Upper lobe of right lung (tissue), 1 donor: Measurements from ENCODE around the gene MSN. TPM values are rescaled to one million over a fixed set of nuclear protein-coding genes. Genes with fewer than 3 reads are reported as not detected.
"Not testable (repeated sequence)": the region's sequence is repeated elsewhere in the genome, so short reads cannot be mapped to it uniquely, and the experiment has no call there.

ENCODE experiments used
- ATAC-seq: fragments of 200-7000 bp; cut with Tn5 transposase; one replicate; pipeline ENCODE4 v1.9.1; 2020; ENCODE audit warnings: mild to moderate bottlenecking, moderate library complexity
- DNase-seq: peaks from one replicate; pipeline ENCODE4 v3.0.0-alpha.2; 2020
- H3K27ac ChIP-seq: fragments of 200-600 bp; one replicate; pipeline ENCODE4 v1.8.0; 2022
- H3K27me3 ChIP-seq: fragments of 200-600 bp; one replicate; pipeline ENCODE4 v1.8.0; 2022; ENCODE audit warnings: mild to moderate bottlenecking
- H3K36me3 ChIP-seq: fragments of 200-600 bp; one replicate; pipeline ENCODE4 v1.8.0; 2022
- H3K4me1 ChIP-seq: fragments of 200-600 bp; one replicate; pipeline ENCODE4 v1.8.0; 2022
- H3K4me3 ChIP-seq: fragments of 200-600 bp; one replicate; pipeline ENCODE4 v1.8.0; 2022; ENCODE audit warnings: mild to moderate bottlenecking
- H3K9me3 ChIP-seq: fragments of 200-600 bp; one replicate; pipeline ENCODE4 v1.8.0; 2022
- CTCF ChIP-seq: fragments of 200-600 bp; IDR thresholded peaks from one replicate; pipeline ENCODE4 v1.8.0; 2022; ENCODE audit warnings: antibody characterized with exemption
- intact Hi-C: fragments of 100-400 bp; cut with DNase I; formaldehyde crosslinking; loops from one replicate; pipeline ENCODE4 v1.11.0; 2022
- total RNA-seq: library from RNA; stranded (reverse); fragmentation: NEBNext Ultra II Directional; extraction: Animal tissue kit (Norgen Biotek cat#: 25700); gene quantifications from one replicate; pipeline ENCODE4 v1.2.1, GENCODE V29; 2021
- donor health status: DM: no; HTN: yes; CAD: no; lungs with severe emphysema.

The MSN gene
- total RNA-seq, 1 donor from 2014 or later: 462 TPM

GRCh38 chrX:65758505-65758904, 91.1 kb downstream of the MSN start:
- intact Hi-C loops: no loop called here
- Histone ChIP-seq H3K4me1 (no peaks in the 10 kb centered on the region), H3K9me3 (no peaks in the 10 kb centered on the region), H3K36me3 (no peaks in the 10 kb centered on the region), H3K4me3 (no peak overlapping the region), H3K27ac (no peak overlapping the region), H3K27me3 (no peaks in the 10 kb centered on the region)
- no peak for DNase-seq
- no peak for ATAC-seq
- no peak for TF ChIP-seq CTCF

GRCh38 chrX:65759525-65759924, 92.1 kb downstream of the MSN start:
- H3K27me3 ChIP-seq, H3K27ac ChIP-seq, H3K36me3 ChIP-seq, intact Hi-C loops, H3K9me3 ChIP-seq, DNase-seq, H3K4me3 ChIP-seq, H3K4me1 ChIP-seq, ATAC-seq: not testable (repeated sequence)

GRCh38 chrX:65769564-65770292, 102.3 kb downstream of the MSN start:
- intact Hi-C loops: no loop called here
- H3K4me3 ChIP-seq: no peak overlapping the region
- no peak for TF ChIP-seq CTCF
- H3K9me3 ChIP-seq: no peaks in the 10 kb centered on the region
- H3K4me1 ChIP-seq: no peaks in the 10 kb centered on the region
- H3K27ac ChIP-seq: no peak overlapping the region
- no peak for ATAC-seq
- no peaks in the 10 kb centered on the region for H3K36me3 ChIP-seq
- no peak for DNase-seq
- H3K27me3 ChIP-seq: no peaks in the 10 kb centered on the region

GRCh38 chrX:65772842-65773241, 105.4 kb downstream of the MSN start:
- H3K27me3 ChIP-seq: no peaks in the 10 kb centered on the region
- no peaks in the 10 kb centered on the region for H3K36me3 ChIP-seq
- ATAC-seq: peak; percentile 29
- intact Hi-C loops: no loop called here
- H3K9me3 ChIP-seq: no peaks in the 10 kb centered on the region
- H3K4me3 ChIP-seq: no peak overlapping the region
- no peak overlapping the region for H3K27ac ChIP-seq
- TF ChIP-seq CTCF: no peak
- DNase-seq: no peak
- no peaks in the 10 kb centered on the region for H3K4me1 ChIP-seq

- Histone ChIP-seq H3K36me3 (no peaks in the 10 kb centered on the region), H3K4me1 (no peaks in the 10 kb centered on the region), H3K9me3 (no peaks in the 10 kb centered on the region), H3K27ac (no peak overlapping the region), H3K4me3 (no peak overlapping the region), H3K27me3 (no peaks in the 10 kb centered on the region)
- intact Hi-C loops: no loop called here
- TF ChIP-seq CTCF: no peak
- DNase-seq (no peak), ATAC-seq (no peak)
Measured at GRCh38 chrX:65781845-65782244, 114.4 kb downstream of the MSN start.

GRCh38 chrX:65783746-65784145, 116.3 kb downstream of the MSN start:
- no peaks in the 10 kb centered on the region for H3K4me1 ChIP-seq
- intact Hi-C loops: no loop called here

More at GRCh38 chrX:65783746-65784145, 116.3 kb downstream of the MSN start:
- H3K4me3 ChIP-seq: no peak overlapping the region
- H3K36me3 ChIP-seq: no peaks in the 10 kb centered on the region
- no peak for TF ChIP-seq CTCF
- no peaks in the 10 kb centered on the region for H3K27me3 ChIP-seq
- H3K27ac ChIP-seq: no peak overlapping the region
- ATAC-seq (no peak), DNase-seq (no peak)
- no peaks in the 10 kb centered on the region for H3K9me3 ChIP-seq

Other genes starting within 250 kb of the MSN start
- 22.8 TPM for gene LAS1L, start 132.9 kb upstream of the MSN start, total RNA-seq